A673 (cell line): Measurements from ENCODE around the gene KCNQ4. TPM values are rescaled to one million over a fixed set of nuclear protein-coding genes. Genes with fewer than 3 reads are reported as not detected.

ENCODE experiments used
- BruUV-seq: library from RNA; stranded (reverse); fragments of 400-500 nt; replicated peaks from 2 replicates; lab custom pipeline; 2021; lab: Mats Ljungman, UMichigan
- CTCF ChIA-PET: fragments of 300-600 bp; sonication (Branson Sonifier 250); formaldehyde crosslinking; loops from one replicate; lab custom pipeline; 2022; ENCODE audit warnings: antibody characterized with exemption; lab: Charles Lee
- POLR2A ChIA-PET: fragments of 300-600 bp; sonication (Branson Sonifier 250); formaldehyde crosslinking; loops from one replicate; lab custom pipeline; 2022; ENCODE audit warnings: antibody characterized with exemption; ENCODE audit not compliant: low non-redundant PET; lab: Charles Lee
- DNase-seq: peaks from one replicate; pipeline ENCODE4 v3.0.0-alpha.2; 2015; ENCODE audit warnings: low spot score
- H3K27ac ChIP-seq: fragments of 200-600 bp; sonication (generic); 2 replicates; pipeline ENCODE4 v1.5.1; 2016; ENCODE audit warnings: mixed run types, low read depth, mild to moderate bottlenecking, mixed read lengths, antibody characterized with exemption, low read length; ENCODE audit not compliant: poor library complexity, severe bottlenecking
- H3K27me3 ChIP-seq: fragments of 200-600 bp; sonication (generic); replicated peaks from 2 replicates; pipeline ENCODE4 v1.6.1; 2017; ENCODE audit warnings: mixed run types, low read depth, mild to moderate bottlenecking, mixed read lengths, antibody characterized with exemption, low read length; ENCODE audit not compliant: insufficient read depth, poor library complexity
- H3K36me3 ChIP-seq: fragments of 200-600 bp; sonication (generic); 2 replicates; pipeline ENCODE4 v1.6.1; 2016; ENCODE audit warnings: mixed run types, mild to moderate bottlenecking, mixed read lengths, antibody characterized with exemption, low read length; ENCODE audit not compliant: insufficient read depth, poor library complexity, severe bottlenecking
- H3K4me1 ChIP-seq: fragments of 200-600 bp; sonication (generic); 2 replicates; pipeline ENCODE4 v1.6.1; 2017; ENCODE audit warnings: mixed run types, mild to moderate bottlenecking, mixed read lengths, antibody characterized with exemption, low read length; ENCODE audit not compliant: insufficient read depth, poor library complexity, severe bottlenecking
- H3K4me3 ChIP-seq: fragments of 200-600 bp; sonication (generic); 2 replicates; pipeline ENCODE4 v1.5.1; 2016; ENCODE audit warnings: low read depth, mixed run types, mild to moderate bottlenecking, mixed read lengths, low read length; ENCODE audit not compliant: poor library complexity, severe bottlenecking
- H3K9me3 ChIP-seq: fragments of 200-600 bp; sonication (generic); 2 replicates; pipeline ENCODE4 v1.6.1; 2016; ENCODE audit warnings: mixed run types, low read depth, mild to moderate bottlenecking, mixed read lengths, antibody characterized with exemption, low read length; ENCODE audit not compliant: poor library complexity, severe bottlenecking
- EZH2 ChIP-seq: fragments of 200-600 bp; sonication (generic); IDR thresholded peaks from 2 replicates; pipeline ENCODE4 v1.6.1; 2017; ENCODE audit warnings: borderline replicate concordance, low read depth, mild to moderate bottlenecking, mixed read lengths, antibody characterized with exemption, low read length; ENCODE audit not compliant: poor library complexity, severe bottlenecking
- intact Hi-C: fragments of 100-400 bp; cut with micrococcal nuclease; formaldehyde crosslinking; loops from one replicate; pipeline ENCODE4 v1.10.0; 2022; ENCODE audit not compliant: unreplicated experiment
- total RNA-seq: library from RNA; stranded (reverse); gene quantifications from 2 replicates; pipeline ENCODE4 v1.2.3, GENCODE V29; 2021
- TF ChIP-seq, protein P1 (sequence below): fragments of 300-800, 200-600 bp; sonication (generic); conservative IDR thresholded peaks from 2 replicates; pipeline ENCODE4 v1.5.1; 2017; ENCODE audit warnings: low read depth, mild to moderate bottlenecking, antibody characterized with exemption, low read length, moderate library complexity, mixed read lengths

KCNQ4 gene
- total RNA-seq, 1 experiment from 2014 or later: 0.62 TPM

GRCh38 chr1:40748841-40749718, 34.5 kb upstream of the KCNQ4 start:
- Histone ChIP-seq H3K4me3 (no peak overlapping the region), H3K36me3 (peaks cover 43% of the 10 kb centered on the region), H3K9me3 (no peaks in the 10 kb centered on the region), H3K4me1 (no peaks in the 10 kb centered on the region), H3K27ac (no peak overlapping the region), H3K27me3 (no peaks in the 10 kb centered on the region)
- DNase-seq: no peak
- ChIA-PET POLR2A (no interaction called here), CTCF (no interaction called here)
- TF ChIP-seq, protein P1, sequence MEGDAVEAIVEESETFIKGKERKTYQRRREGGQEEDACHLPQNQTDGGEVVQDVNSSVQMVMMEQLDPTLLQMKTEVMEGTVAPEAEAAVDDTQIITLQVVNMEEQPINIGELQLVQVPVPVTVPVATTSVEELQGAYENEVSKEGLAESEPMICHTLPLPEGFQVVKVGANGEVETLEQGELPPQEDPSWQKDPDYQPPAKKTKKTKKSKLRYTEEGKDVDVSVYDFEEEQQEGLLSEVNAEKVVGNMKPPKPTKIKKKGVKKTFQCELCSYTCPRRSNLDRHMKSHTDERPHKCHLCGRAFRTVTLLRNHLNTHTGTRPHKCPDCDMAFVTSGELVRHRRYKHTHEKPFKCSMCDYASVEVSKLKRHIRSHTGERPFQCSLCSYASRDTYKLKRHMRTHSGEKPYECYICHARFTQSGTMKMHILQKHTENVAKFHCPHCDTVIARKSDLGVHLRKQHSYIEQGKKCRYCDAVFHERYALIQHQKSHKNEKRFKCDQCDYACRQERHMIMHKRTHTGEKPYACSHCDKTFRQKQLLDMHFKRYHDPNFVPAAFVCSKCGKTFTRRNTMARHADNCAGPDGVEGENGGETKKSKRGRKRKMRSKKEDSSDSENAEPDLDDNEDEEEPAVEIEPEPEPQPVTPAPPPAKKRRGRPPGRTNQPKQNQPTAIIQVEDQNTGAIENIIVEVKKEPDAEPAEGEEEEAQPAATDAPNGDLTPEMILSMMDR: no peak
- no peak for TF ChIP-seq EZH2
- intact Hi-C loops: no loop called here
- no TSS peak for BruUV-seq

DNA sequence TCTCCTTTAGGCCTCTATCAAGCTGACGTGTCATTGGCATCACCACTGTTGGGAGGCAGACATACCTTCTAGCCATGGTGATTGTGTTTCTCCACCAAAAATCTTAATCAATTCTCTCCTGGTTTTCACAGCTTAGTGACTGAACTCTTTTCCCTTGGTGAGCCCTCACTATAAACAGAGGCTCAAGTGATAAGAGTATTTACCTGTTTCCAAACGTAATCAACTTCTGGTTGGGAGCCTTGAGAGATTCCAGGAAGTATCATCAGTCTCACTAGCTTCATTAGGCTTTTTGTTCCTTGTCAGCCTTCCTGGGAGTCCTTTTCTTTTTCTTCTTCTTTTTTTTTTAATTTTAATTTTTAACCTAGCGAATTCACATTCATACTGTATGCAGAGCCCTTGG, 33.8 kb upstream of the KCNQ4 start:
- no TSS peak for BruUV-seq
- Histone ChIP-seq H3K27ac (no peak overlapping the region), H3K4me3 (no peak overlapping the region), H3K9me3 (no peaks in the 10 kb centered on the region), H3K4me1 (no peaks in the 10 kb centered on the region), H3K27me3 (no peaks in the 10 kb centered on the region), H3K36me3 (peaks cover 50% of the 10 kb centered on the region)
- DNase-seq: no peak
- TF ChIP-seq, protein P1: no peak
- TF ChIP-seq EZH2: no peak
- intact Hi-C loops: no loop called here
- CTCF ChIA-PET: no interaction called here
- POLR2A ChIA-PET: no interaction called here

DNA sequence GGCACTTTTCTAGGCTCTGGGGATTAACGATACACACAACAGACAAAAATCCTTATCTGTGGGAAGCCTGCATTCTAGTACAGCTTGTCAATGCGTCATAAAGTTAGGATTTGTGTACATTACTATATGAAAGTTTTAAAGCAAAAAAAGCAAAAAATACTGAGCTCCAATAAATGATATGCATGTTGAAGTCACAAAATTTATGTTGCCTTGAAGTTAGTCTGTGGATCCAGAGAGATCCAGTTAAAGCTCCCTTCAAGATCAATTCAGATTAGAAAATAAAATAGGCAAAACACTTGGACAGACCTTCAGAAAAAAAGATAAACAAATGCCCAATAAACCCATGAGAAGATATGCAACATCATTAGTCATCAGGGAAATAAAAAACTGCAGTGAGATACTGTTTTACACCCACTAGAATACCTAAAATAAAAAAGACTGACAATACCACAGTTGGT, 33.1 kb upstream of the KCNQ4 start:
- CTCF ChIA-PET: no interaction called here
- POLR2A ChIA-PET: interaction anchor here (0.7 kb wide), 1 partner anchor 336 kb away, joined by 3 read pairs; no protein-coding TSS in a partner anchor

More for the DNA sequence above, 33.1 kb upstream of the KCNQ4 start:
- no peak for DNase-seq
- H3K27ac ChIP-seq: no peak overlapping the region
- H3K4me3 ChIP-seq: no peak overlapping the region
- H3K27me3 ChIP-seq: no peaks in the 10 kb centered on the region
- intact Hi-C loops: no loop called here
- peaks cover 57% of the 10 kb centered on the region for H3K36me3 ChIP-seq
- TF ChIP-seq, protein P1: no peak
- TF ChIP-seq EZH2: no peak
- H3K4me1 ChIP-seq: no peaks in the 10 kb centered on the region
- H3K9me3 ChIP-seq: no peaks in the 10 kb centered on the region
- no TSS peak for BruUV-seq
